GM21367 (cell line): Measurements from ENCODE around the gene ZGPAT.

Experiments used
- ATAC-seq: cut with Tn5 transposase; IDR thresholded peaks from one replicate; pipeline ENCODE4 v1.9.1; 2021; ENCODE audit not compliant: unreplicated experiment

Gene ZGPAT

DNA sequence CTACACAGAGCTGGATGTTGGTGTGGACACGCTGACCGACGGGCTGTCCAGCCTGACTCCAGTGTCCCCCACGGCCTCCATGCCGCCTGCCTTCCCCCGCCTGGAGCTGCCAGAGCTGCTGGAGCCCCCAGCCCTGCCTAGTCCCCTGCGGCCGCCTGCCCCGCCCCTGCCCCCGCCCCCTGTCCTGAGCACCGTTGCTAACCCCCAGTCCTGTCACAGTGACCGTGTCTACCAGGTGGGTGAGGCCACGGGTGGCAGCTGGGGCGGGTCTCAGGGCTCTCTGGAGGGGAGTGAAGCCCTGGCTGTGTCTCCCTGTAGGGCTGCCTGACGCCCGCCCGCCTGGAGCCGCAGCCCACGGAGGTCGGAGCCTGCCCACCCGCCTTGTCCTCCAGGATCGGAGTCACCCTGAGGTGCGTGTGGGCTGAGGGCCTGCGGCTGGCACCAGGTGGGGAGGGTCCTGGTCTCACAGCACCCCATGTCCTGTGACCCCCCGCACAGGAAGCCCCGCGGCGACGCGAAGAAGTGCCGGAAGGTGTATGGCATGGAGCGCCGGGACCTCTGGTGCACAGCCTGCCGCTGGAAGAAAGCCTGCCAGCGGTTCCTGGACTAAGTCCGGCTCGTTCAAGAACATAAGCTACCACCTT lies 34.7 kb downstream of the ZGPAT start:
- ATAC-seq = no peak

DNA sequence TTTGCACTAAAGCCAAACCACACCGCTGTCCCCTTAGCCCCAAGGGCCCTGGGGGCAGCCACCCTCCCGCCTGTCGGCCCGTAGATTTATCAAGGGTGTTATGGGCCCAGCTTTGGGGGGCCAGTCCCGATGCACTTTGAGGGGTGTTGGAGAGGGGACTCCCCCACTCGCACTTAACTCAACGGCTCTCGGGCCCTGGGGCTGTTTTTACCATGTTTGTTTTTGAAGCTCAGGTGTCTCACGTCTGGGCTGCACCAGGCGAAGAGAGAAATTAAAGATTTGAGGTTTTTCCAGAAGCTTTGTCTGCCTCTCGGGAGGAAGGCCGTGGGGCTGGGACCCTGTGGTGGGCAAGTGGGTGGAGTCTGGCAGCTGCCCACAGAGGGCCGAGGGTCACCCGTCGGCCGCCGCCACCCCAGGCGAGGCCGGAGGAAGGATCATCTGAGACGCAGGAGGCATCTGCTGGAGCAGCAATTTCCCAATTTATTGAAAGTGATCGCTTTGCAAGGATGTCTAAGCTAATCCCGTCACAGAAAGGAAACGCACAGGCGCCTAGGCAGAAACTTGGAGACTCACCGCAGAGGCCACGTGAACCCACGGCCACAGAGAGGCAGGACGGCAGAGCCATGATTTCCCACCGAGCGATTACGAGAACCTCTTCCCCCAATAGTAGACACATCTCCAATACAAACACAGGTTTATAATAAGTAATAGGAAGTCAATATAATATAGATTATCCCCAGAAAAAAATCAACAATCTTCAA lies 35.6 kb downstream of the ZGPAT start:
- no peak for ATAC-seq

DNA sequence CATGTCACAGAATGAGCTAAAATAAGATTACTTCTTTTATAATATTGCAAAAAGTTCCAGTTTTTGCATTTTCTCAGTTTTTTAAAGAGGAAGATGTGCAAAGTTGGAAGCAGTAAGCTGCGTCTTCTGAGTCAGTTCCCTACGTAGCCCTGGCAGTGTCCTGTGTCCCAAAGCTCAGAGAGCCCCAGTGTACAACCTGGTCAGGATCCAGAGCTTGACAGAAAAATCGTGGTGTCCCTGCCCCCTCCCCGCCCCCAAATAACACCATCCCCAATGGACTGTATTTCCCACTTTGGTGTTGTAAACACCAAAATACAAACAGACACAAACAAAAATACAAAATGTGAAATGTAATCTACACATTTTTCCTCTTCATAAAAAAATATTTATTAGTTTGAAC lies 36.3 kb downstream of the ZGPAT start:
- ATAC-seq = no peak

DNA sequence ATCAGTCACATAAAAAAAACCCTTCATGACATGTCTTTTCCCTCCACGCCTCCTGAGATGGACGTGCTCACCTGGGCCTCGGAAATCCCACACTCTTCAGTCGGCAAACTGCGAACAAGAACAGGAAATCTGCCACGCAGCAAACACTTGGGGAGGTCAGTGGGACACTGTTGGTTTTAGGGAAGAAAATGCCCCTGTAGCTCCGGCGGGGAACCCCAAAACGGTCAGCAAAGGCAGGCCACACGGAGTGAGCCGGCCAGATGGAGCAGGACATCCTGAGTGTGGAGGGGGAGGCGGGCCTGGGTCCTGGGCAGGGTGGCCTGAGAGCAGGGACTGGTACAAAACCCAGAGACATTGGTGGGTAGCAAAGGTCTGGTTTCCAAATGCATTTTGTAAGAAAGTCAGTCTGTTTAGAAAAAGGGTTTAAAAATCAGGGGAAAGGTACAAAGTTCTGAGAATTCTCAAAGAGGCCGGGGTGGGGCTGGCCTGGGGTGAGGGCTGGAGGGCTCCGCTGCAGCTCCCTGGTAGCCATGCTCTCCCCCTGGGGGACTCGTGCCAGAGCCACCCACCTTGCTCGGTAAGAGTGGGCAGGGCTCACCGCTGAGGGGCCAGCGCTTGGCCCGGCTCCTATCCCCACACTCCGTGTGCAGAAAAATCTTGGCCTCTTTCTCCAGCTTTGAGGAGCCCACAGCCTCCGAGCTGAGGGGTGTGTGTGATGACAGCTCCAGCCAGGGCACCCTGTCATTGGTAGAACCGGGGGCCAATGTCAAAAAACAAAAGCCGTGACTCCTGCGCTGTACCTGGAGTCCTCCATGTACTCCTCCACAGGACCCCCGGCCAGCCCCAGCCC lies 37.0 kb downstream of the ZGPAT start:
- no peak for ATAC-seq

DNA sequence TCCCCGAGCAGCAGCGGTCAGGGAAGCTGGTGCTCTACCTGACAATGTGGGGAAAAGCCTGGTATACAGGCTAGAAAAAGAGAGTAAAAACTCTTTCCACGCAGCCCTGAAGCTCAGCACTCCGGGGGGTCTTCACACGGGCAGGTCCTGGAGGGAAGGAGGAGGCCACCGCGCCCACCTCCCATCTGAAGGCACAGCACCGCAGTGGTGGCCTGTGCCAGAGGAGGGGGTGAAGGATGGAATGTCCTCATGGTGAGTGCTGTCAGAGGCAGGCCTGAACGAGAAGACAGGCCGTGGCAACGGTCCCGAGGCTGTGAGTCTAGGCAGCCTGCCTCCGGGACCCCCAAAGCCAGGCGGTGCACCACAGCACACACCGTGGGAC lies 37.6 kb downstream of the ZGPAT start:
- ATAC-seq = no peak

DNA sequence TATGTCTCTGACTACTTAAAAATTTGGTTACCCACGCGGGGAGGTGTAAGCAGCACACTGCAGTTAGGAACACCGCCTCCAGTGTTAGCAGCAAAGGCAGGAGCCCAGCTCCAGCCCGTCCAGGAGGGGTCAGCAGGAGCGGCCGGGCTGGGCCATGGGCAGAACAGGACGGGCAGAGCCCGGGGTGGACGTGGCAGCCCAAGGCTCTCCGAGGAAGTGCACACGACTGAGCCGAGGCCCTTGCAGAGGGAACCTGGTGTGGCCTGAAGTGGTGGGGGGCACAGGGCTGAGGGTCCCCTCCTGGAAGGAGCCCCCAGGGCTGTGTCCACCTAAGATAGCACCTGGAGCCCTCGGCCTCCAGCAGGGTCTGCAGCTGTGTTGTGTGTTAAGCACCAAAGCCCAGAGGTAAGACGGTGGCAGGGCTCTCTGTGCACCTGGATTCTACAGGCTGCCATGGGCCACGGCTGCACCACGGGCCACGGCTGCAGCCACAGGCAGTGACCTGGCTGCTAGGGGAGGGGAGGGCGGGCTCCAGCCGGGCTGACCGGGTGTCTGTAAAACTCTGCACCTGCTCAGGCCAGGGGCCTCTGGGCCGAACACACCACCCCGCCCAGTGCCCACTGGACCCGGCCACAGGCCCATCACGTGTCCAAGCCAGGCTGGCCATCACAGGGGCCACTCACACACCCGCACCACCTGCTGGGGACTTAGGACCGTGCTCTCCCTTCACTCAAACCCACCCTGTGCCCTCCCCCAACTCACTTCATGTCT lies 38.3 kb downstream of the ZGPAT start:
- ATAC-seq = no peak

DNA sequence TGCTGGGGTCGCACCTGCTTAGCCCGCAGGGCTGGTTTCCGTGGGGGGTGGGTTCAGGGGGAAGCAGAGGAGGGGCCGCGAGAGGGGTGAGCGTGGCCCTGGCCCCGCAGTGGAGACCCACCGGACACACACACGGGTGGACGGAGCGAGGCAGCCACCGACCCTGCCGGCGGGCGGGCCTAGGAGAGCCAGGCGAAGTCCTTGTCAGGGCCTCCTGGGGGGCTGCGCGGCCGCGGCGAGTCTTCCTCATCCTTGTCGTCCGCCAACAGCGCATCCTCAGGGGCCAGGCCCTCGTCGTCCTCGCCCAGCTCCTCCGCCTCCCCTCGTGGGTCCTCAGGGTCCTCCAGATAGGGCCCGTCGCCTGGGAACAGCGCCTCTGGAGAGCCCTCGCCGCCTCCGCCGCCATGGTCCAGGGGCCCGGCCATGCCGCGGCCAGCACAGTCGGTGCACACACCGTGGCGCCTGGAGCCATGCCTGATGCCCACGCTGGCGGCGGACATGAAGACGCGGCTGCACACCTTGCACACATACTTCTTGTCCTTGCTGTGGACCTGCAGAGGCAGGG lies 39.0 kb downstream of the ZGPAT start:
- no peak for ATAC-seq

DNA sequence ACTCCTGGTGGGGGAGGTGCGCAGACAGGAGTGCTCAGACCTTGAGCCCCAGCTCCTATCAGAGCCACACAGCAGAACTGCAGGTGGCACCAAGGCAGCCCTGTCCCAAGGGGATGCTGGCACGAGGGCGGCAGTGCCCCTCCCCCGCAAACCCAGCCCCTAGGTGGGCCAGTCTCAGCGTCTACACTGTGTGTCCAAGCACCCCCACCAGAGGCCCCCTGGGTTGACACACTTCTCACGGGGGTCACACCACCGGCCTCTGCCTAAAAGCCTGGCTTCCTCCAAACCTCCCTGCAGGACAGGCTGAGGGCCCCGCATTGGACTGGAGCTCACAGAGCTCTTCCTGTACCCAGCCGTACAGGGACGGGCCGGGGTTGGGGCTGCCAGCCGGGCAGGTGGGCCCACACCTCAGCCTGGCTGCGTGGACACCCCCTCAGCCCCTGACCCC lies 39.8 kb downstream of the ZGPAT start:
- ATAC-seq = no peak

DNA sequence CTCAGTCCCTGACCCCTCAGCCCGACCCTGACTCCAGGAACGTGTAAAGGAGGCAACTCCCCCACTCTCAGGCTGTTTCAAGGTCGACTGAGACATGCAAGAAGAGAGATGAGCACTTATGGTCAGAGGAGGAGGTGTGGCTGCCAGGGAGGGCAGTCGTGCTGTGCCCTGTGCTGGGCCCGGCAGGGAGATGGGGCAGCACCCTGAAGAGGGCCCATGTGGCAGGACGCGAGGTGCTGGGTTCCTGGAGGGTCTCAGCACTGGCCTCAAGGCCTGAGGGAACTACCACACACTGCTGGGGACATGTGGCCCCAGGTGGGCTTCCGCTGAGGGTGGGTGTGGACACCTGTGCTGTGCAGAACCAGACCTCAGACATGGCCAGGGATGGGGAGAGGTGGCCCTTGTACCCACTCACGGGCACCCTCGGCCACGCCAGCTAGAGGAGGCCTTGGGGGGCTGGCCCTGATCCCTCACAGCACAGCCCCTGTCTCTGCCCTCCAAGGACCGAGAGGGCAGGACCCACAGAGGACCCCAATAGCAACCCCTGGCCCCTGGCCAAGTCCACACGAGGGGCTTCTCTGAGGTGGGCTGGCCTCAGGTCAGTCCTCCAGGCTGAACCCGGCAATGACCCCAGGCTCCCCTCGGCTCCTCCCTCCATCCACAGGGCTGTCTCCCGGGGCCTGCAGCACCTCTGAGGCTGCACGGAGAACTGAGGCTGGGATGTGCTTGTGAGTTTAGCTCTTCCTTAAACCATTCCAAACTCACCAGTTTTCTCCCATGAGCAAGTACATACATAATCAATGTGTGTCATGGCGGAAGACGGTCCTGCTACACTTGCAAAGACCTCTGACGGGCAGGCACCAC lies 40.5 kb downstream of the ZGPAT start:
- no peak for ATAC-seq

DNA sequence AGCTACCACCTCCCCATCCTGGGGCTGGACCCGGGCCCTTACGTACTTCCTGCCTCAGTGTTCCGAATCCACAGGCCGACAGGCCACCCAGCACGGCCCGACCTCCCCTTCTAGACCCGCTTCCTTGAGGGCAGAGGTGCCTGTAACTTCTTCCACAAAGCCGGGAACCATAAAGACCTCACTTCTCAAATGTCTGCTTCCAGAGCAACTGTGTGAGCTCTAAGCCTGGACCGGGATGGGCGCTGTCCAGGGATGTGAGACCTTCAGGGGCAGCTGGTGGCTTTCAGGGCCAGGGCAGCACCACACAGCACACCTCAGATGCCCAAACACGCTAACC lies 41.1 kb downstream of the ZGPAT start:
- no peak for ATAC-seq

DNA sequence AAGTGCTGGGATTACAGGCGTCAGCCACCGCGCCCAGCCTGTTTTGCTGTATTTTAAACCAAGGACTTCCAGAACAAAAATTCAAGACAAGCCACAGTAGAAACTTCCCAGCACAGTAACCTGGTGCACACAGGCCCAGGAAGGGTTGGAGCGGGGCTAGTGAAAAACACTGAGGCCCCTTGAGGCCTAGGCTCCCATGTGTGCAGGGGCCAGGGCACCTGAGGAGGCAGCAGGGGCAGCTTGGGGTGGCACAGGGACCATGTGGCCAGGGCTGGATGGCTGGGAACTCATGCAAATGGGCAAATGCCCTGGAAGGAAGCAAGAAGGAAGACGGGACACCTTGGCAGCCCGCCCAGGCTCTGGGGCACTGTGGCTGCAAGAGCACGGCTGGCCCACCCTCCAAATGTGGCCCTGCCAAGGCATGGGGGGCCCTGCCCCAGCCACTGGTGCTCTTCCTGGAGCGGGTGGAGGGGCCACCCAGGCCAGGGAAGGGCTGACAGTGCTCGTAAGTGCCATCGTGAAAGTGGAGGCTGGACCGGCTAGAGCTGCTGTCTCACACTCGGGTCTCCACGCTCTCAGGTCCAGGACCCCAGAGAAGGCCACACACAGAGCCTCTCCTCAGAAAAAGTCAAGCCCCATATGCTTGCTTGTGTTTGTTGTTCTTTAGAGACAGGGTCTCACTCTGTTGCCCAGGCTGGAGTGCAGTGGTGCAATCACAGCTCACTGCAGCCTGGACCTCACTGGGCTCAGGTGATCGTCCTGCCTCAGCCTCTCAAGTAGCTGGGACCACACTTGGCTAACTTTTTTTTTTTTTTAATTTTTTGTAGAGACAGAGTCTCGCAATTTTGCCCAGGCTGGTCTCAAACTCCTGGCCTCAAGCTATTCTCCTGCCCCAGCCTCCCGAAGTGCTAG lies 42.0 kb downstream of the ZGPAT start:
- ATAC-seq = no peak

DNA sequence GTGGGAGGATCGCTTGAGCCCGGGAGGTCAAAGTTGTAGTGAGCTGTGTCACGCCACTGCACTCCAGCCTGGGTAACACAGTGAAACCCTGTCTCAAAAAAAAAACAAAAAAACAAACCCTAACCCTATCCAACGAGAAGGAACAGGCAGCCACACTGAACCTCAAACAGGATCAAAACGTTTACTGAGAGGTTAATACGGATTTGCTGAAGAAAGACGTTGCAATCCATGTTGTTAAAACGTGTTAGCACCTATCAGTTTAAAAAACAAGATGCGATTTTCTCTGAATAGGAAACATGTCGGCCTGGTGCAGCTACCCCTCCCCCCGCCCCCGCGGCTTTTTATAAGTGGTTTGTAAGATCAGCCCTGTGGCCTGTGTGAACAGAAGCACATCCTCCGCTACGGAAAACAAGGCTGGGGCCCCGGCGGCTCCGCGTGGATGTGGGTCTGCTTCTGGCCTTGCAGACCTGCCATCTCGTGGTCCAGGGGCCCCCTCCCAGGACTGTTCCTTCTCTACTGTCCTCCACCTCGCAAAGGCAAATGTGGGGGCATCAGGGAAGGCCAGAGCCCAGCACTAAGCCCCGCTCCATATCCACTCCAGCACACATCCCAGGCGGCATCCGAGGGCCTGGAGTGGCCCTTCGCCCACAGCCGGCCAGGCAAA lies 43.1 kb downstream of the ZGPAT start:
- no peak for ATAC-seq

DNA sequence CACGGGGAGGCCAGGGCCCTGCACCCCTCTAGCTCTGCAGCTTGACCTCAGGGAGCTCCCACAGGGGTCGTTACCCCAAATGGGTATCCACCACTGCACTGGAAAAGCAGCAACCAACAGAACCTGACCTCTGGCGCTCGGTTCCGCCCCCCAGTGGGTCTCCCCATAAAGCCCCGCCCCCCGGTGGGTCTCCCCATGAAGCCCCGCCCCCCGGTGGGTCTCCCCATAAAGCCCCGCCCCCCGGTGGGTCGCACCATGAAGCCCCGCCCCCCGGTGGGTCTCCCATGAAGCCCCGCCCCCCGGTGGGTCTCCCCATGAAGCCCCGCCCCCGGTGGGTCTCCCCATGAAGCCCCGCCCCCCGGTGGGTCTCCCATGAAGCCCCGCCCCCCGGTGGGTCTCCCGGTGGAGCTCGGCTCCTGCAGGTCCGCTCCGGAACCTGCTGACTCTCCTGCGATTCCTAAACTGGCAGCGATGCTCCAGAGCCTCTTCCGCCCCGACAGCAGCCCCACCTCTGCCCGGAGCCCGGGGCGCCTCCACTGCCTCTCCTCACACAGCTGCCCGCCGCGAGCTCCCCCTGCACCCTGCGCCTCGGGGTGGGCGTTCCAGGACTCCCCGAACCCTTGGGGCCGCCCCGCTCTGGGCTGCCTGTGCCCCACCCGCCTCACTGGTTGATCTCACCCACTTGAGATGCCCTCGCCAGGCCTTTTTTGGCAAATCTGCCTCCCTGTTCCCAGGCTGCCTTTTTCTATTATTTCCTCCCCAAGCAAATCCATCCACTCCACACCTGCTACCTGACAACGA lies 43.8 kb downstream of the ZGPAT start:
- ATAC-seq = no peak

DNA sequence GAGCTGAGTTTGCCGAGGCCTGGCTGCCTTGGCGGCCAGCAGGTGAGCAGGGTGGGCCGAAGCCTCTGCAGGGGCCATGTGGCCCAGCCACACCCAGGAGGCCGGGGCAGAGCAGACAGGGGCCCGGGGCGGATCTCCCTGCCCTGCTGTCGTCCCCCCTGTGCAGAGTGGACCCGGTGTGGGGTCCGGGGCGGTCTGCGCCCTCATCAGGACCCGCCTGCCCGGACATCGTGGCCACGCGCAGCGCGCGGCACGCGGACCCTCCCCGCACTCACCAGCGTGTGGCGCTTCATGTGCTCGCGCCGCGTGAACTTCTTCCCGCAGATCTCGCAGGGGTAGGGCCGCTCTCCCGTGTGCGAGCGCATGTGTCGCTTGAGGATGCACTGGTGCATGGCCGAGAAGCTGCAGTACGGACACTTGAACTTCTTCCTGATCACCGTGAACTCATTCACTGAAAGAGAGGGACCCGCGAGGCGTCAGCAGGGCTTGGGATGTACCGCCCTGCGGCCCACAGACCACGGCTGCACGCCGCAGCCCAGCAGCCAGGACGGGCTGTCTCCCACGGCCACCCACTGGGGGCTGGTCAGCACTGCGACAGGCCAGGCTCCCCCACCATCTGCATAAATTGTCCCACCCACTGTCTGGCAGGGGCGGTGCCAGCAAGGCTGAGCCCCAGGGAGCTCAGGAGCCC lies 44.7 kb downstream of the ZGPAT start:
- ATAC-seq = no peak

DNA sequence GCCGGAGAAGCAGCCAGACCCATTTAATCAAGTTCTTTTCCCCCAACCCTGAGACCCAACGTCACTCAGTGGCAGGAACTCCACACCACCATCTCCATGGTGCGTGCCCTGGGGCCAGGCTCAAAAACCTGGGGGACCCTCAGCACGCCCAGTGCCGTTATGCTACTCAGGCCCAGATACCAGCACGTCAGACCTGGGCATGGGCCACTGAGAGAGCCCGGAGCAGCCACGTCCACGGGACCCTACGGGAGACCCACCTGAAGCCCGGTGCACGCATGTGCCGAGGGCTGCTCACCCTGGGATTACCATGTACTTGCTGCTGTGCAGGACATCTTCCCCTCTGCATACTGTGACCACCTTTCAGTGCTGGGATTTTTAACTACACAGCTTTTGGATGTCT lies 45.5 kb downstream of the ZGPAT start:
- no peak for ATAC-seq

DNA sequence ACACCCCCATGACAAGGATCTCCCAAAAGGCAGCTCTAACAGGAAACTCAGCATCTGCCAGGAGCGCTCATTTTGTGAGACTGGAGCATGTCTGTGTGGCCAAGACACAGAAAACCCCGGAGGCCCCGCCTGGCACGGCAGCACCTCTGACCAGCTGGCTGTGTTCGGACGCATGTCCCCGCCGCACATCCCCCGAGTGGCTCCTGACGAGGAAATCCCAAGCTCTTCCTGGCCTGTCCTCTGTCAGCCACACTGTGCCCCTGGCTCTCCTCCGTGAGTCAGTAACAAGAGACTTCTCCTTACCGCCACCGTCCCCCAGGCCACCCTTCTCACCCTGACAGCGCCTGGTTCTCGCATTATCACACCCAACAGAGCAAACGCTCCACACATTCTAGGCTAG lies 46.2 kb downstream of the ZGPAT start:
- no peak for ATAC-seq
